Mononuclear cell (primary cell): ENCODE measurements around the gene CUTA. TPM values are rescaled to one million over a fixed set of nuclear protein-coding genes. Genes with fewer than 3 reads are reported as not detected.

ENCODE experiments used
- H3K27me3 ChIP-seq: 2 replicates; pipeline ENCODE4 v1.6.0; 2011; ENCODE audit warnings: low read length, control low read depth; ENCODE audit not compliant: insufficient read depth
- H3K4me1 ChIP-seq: 2 replicates; pipeline ENCODE4 v1.5.1; 2011; ENCODE audit warnings: mild to moderate bottlenecking, low read length, control low read depth; ENCODE audit not compliant: insufficient read depth
- H3K4me3 ChIP-seq: 2 replicates; pipeline ENCODE4 v1.5.1; 2011; ENCODE audit warnings: mild to moderate bottlenecking, low read length, moderate library complexity
- H3K9me3 ChIP-seq: 2 replicates; pipeline ENCODE4 v1.5.1; 2011; ENCODE audit warnings: low read depth, mild to moderate bottlenecking, control low read depth, low read length
- total RNA-seq: library from RNA; depleted of rRNA; stranded (reverse); fragments of >200 nt; gene quantifications from one replicate; pipeline ENCODE4 v1.2.3, GENCODE V29; 2012

CUTA gene
- total RNA-seq, 1 donor, result 66.3 TPM

DNA sequence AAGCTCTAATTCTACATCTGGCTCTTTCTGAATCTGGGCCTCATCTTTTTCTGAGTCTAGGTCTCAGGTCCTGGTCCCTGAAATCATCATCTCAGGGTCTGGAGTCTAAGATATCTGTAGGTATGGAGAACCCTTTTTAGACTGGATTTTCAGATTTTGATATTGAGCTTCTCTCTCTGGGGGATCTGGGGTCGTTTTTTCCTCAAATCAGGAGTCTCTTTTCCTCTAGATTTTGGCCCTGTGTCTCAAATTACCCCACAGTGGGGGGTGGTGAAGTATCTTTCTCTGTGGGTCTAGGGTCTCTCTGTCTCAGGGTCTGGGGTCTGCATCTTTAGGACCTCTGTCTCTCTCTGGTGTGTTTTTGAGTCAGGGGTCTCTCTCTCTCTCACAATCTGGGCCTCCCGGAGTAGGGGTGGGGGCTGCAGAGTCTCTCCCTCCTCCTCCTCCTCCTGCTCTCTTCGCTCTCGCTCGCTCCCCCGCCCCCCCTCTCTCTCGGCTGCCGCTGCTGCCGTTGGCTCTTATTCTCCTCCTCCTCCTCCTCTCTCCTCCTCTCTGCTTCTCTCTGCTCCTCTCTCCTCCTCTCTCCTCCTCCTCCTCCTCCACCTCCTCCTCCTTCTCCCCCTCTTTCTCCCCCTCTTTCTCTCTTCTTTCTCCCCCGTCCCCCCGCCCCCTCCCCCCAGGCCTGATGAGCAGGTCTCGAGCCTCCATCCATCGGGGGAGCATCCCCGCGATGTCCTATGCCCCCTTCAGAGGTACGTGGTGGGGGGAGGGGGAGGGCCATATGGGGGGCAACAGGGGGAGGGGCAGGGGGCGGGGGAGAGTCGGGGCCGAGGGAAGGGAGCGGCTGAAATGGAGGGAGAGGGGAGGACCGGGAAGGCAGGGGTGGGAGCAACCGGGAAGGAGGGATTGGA, 1.9 kb upstream of the CUTA start, which contains the start of gene SYNGAP1:
Gene SYNGAP1 (plus strand): TSS at position 486 of the 911 bp plus-strand sequence. CDS start 200 bp downstream, at position 686.
- no peaks in the 10 kb centered on the region for H3K27me3 ChIP-seq
- H3K9me3 ChIP-seq, result no peaks in the 10 kb centered on the region
- H3K4me1 ChIP-seq, result peaks cover 51% of the 10 kb centered on the region
- H3K4me3 ChIP-seq, result no peak within 1 kb of the TSS

DNA sequence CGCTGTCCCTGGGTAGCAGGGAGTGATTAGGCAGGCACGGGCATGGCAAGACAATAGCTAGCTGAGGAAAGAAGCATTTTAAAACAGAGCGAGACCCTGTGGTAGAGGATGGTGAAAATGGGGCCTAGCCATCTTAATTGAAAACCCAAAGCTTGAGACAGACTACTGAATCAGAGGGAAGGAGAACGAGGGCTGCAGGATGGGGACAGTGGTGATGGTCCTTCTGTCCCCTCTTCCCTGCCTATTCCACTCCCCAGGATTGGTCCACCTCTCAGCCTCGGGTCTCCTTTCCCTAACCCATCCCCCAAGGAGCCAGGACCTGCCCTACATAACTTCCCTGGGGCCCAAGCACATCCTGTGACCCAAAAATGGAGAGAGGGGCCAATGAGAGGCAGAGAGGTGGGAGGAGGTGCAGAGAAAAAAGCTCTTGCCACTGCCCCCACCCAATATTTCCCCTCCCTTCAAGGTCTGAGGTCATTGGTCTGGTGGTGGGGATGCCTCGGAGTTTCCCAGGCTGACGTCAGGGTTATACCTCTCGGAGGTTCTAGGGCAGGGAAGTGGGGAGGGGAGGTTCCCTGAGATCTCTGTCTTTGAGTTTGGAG, 884 bp upstream of the CUTA start:
- no peaks in the 10 kb centered on the region for H3K27me3 ChIP-seq
- H3K9me3 ChIP-seq, result no peaks in the 10 kb centered on the region
- H3K4me1 ChIP-seq, result peaks cover 53% of the 10 kb centered on the region
- H3K4me3 ChIP-seq, result peak overlapping the region; percentile 43

DNA sequence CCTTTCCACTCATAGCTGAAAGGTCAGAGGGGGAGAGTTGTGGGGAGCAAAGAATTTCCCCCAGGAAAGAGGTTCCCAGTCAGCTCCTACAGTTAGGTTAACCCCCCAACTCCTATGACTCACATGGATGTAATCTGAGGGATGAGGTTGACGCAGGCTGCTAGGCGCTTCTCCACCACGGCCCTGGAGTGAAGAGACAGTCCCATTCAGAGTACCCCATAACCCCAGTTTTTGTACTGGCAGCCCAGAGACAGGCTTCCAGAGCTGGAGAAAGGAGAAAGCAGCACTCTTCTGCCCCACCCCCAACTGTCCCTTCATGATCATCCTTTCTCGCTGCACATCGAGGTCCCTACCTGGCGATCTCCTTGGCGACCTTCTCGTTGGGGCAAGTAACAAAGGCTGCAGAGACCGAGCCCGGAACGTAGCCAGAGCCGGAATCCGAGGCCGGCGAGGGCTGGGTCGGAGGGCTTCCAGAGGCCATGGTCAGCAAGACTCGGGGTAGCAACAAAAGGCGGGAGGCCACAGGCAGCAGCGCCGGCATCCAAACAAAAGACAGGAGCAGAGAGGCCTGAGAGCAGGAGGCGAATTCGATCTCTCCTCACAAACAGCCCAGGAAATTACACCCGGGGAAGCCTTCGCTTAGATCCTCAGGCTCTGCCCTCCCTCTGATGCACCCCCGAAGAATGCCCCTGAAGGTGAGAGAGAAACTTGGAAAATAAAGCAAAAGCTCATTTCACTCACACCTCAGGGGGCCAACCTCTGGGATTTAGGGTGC, 592 bp downstream of the CUTA start:
- H3K4me1 ChIP-seq, result peaks cover 59% of the 10 kb centered on the region
- peak overlapping the region; percentile 43 for H3K4me3 ChIP-seq
- H3K27me3 ChIP-seq, result no peaks in the 10 kb centered on the region
- no peaks in the 10 kb centered on the region for H3K9me3 ChIP-seq

DNA sequence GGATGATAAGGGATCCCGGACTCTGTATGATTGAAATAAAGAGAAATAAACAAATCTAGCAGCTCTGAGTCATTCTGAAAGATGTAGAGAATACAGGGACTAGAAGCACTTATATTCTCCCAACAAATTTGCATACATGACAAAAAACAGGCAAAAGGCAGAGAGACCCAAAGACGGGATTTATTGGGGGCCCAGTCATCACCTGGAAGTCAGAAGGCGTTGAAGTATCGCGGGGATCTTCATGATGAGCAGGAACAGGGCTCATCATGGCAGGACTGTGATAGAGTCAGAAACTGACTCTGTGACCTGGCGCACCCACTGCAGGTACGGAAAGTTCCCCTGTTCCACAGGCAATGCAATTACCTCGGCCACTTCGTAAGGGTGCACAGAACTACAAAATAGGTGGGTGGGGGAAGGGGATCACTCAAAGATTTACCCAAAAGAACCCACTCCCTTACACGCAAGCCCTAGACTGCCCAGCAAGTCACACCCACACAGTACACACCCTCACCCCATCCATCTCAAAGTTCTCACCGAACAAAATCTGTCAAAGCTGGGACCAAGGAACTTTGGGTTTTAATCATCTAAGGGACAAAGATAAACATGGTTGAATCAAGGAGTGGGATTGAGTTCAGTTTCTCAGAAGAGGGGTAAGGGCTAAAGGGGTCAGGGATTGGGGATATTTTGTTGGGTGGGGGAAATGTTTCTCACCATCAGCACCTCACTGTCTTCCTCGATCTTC, 1.4 kb downstream of the CUTA start:
- peak overlapping the region; percentile 43 for H3K4me3 ChIP-seq
- H3K9me3 ChIP-seq, result no peaks in the 10 kb centered on the region
- H3K27me3 ChIP-seq, result no peaks in the 10 kb centered on the region
- H3K4me1 ChIP-seq, result peaks cover 67% of the 10 kb centered on the region

DNA sequence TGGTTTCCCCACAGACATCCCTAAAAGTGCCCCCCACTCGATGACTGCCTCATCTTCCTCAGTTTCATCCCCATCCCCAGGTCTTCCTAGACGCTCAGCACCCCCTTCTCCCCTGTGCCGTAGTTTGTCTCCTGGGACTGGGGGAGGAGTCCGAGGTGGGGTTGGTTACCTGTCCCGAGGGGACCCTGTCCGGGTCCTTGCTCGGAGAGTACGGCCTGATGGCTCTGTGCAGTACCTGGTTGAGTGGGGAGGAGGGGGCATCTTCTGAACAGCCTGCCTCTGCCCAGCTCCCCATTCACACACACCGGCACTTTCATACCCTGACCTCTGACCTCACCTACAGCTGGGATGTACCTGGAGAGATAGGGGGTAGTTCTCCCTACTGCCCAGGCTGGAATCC, 2.1 kb downstream of the CUTA start:
- Histone ChIP-seq H3K9me3 (no peaks in the 10 kb centered on the region), H3K4me3 (no peak overlapping the region), H3K27me3 (no peaks in the 10 kb centered on the region), H3K4me1 (peaks cover 70% of the 10 kb centered on the region)

DNA sequence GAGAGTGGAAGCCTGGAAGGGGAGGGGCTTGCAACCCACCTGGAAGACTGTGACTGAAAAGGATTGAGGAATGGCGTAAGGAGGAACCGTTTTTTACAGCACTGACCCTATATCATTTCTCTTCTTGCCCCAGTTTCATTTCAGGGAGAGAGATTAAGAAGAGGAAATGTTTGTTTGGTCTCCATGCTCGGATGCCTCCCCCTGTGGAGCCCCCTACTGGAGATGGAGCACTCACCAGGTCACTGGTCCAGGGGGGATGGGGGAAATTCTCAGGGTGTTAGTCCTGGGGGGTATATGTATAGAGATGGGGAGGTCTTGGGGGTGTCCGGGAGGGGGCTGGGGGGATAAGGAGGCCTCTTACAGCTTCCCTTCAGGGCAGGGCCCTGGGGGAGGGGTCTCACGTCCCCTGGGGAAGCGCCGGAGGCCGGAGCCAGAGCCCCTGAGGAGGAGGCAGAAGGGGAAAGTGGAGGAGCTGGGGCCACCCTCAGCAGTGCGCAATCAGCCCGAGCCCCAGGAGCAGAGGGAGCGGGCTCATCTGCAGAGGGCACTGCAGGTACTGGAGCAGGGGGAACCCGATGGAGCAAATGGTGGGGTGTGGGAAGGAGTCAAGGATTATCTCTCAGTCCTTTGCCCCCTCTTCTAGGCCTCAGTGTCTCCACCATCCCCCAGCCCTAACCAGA, 3.2 kb downstream of the CUTA start:
- no peaks in the 10 kb centered on the region for H3K9me3 ChIP-seq
- no peak overlapping the region for H3K4me3 ChIP-seq
- no peaks in the 10 kb centered on the region for H3K27me3 ChIP-seq
- peaks cover 71% of the 10 kb centered on the region for H3K4me1 ChIP-seq

DNA sequence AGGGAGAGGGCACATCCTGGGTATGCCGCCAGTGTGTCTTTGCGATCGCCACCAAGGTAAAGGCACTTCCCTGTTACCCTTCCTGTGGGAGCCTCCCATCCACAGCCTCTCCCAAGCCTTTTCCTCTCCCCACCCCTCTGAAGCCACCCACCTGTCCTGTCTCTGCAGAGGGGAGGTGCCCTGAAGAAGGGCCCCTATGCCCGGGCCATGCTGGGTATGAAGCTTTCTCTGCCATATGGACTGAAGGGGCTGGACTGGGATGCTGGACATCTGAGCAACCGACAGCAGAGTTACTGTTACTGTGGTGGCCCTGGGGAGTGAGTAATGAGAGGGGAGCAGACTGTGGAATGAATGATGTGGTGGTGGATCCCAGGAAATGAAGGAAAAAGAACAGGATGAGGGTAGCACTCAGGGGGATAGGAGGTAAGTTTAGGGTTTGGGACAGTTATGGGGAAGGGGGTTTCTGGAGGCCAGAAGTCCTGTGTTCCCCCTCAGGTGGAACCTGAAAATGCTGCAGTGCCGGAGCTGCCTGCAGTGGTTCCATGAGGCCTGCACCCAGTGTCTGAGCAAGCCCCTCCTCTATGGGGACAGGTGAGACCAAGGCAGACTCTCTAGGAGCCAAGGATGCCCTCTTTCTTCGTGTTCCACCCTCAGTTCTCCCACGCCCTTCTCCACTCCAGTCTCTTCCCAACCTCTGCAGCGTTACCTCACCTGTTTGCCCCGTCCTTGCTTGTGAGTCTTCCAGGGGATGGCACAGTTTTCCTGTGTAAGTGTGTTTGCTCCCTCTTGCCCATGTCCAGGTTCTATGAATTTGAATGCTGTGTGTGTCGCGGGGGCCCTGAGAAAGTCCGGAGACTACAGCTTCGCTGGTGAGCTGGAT, 4.4 kb downstream of the CUTA start:
- no peaks in the 10 kb centered on the region for H3K27me3 ChIP-seq
- H3K9me3 ChIP-seq, result no peaks in the 10 kb centered on the region
- no peak overlapping the region for H3K4me3 ChIP-seq
- peaks cover 64% of the 10 kb centered on the region for H3K4me1 ChIP-seq

DNA sequence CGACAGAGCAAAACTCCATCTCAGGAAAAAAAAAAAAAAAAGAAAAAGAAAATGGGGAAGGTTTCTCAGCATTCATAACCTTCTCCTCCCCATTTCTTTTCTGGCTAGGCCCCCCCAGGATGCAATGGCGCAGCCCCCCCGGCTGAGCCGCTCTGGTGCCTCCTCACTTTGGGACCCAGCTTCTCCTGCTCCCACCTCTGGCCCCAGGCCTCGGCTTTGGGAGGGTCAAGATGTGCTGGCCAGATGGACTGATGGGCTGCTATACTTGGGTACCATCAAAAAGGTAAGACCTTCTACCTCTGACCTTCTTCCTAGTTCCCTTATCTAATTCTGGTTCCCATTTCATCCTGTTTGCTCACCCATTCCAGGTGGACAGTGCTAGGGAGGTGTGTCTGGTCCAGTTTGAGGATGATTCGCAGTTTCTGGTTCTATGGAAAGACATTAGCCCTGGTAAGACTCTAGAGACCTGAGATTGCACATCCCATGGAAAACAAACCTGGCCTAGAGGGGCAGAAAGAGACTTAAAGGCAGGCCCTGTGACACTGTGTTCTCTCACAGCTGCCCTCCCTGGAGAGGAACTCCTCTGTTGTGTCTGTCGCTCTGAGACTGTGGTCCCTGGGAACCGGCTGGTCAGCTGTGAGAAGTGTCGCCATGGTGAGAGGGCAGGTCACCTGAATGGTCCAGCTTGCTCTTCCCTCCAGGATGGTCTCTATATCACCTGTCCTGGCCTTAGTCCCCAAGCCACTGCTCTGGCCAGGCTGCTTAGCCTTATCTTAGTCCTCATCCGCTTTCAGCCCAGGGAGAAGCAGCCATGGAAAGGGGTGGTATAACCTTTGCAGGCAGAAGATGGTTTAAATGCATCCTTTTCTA, 5.5 kb downstream of the CUTA start:
- Histone ChIP-seq H3K4me3 (no peak overlapping the region), H3K27me3 (no peaks in the 10 kb centered on the region), H3K4me1 (peaks cover 56% of the 10 kb centered on the region), H3K9me3 (no peaks in the 10 kb centered on the region)

GRCh38 chr6:33411632-33412005, 6.3 kb downstream of the CUTA start:
- Histone ChIP-seq H3K4me3 (peak overlapping the region; percentile 61), H3K27me3 (no peaks in the 10 kb centered on the region), H3K4me1 (peaks cover 49% of the 10 kb centered on the region), H3K9me3 (no peaks in the 10 kb centered on the region)

DNA sequence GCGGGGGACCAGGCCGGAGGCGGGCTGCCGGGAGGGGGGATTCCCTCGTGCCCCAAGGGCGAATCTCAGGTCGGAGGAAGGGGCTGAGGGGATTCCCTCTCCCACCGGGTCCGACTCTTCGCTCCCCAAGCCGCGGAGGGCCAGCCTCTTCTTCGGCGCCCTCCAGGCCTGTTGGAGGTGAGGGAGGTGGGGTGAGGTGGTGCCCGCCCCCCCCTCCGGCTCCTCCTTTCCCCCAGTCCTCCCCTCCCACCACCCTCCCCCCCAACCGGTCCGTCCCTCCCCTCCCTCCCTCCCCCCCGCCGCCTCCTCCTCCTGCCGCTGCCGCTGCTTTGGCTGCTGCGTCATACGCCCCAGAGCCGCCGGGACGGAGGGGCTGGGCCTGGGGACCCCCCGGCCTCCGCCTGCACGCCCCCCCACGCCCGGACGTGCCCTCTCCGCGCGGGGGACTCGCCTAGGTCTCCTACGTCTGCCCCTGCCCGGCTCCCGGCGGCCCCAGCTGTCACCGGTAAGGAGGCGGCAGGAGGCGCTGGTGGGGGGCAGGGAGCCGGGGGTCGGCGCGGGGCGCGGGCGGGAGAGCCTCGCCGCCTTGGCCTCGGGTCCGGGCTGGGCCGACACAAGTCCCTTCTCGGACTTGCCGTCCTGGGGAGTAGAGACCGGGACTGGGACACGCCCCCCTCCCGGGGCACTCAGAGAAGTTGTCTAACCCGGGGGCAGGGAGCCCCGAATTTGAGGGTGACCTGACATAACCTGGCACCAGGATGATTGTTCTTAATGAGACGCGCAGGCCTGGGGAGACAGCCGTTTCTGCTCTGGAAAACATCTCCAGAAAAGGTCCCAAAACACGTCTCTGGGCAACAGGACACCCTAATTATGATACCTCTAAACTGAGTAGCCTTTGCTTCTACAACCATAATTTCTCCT, 6.9 kb downstream of the CUTA start, which contains the start of gene PHF1:
Gene PHF1 (plus strand): TSS at position 304 of the 921 bp plus-strand sequence. CDS start 1,250 bp downstream, outside the sequence.
- no peaks in the 10 kb centered on the region for H3K9me3 ChIP-seq
- peaks cover 42% of the 10 kb centered on the region for H3K4me1 ChIP-seq
- no peaks in the 10 kb centered on the region for H3K27me3 ChIP-seq
- H3K4me3 ChIP-seq, result peak within 1 kb of the TSS; percentile 64

DNA sequence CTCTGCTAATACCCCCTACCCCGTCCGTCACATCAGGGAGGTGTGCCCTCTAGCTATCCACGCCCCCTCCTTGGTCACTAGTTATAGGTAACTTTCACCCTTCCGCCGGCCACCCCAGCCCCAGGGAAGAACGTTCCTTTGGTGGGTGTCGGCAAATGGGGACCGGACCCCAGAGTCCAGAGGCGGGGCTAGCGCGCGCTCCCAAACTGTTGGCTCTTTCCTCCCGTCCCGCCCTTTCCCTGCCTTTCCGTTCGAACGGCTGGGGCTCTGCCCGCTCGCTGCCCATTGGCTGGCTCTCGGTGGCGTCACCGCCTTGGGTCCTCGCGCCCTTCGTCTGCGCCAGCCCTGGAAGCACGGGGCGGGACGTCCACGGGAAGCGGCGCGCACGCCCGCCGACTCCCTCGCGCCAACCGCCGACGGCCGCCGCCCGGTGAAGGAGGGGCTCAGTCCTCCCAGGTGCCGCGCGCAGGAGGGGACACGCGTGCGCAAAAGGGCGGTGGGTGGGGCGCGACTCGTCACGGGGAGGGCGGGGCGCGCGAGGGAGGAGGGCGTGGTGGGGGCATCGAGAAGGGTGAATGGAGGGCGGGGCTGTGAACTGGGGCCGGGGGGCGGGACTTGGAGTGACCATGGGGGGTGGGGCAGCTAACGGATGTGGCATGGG, 7.7 kb downstream of the CUTA start:
- H3K9me3 ChIP-seq, result no peaks in the 10 kb centered on the region
- H3K4me3 ChIP-seq, result peak overlapping the region; percentile 64
- H3K4me1 ChIP-seq, result peaks cover 36% of the 10 kb centered on the region
- H3K27me3 ChIP-seq, result no peaks in the 10 kb centered on the region
